IMR-90 (cell line): ENCODE data around the gene STIL. TPM values are rescaled to one million over a fixed set of nuclear protein-coding genes. Genes with fewer than 3 reads are reported as not detected.

ENCODE experiments used
- ATAC-seq: fragments of 200-7000 bp; cut with Tn5 transposase; 2 replicates; pipeline ENCODE4 v1.9.1; 2020; ENCODE audit warnings: low read depth, mild to moderate bottlenecking, moderate library complexity
- BruUV-seq: library from RNA; stranded (reverse); fragments of 400-500 nt; replicated peaks from 2 replicates; lab custom pipeline; 2021; lab: Mats Ljungman, UMichigan
- CTCF ChIA-PET: fragments of 300-600 bp; formaldehyde crosslinking; extraction: SDS; loops from one replicate; lab custom pipeline; 2021; ENCODE audit warnings: antibody characterized with exemption; lab: Yijun Ruan, JAX
- POLR2A ChIA-PET: fragments of 300-600 bp; sonication (Branson Sonifier 250); formaldehyde crosslinking; loops from one replicate; lab custom pipeline; 2022; ENCODE audit warnings: antibody characterized with exemption; ENCODE audit not compliant: unreplicated experiment; lab: Charles Lee
- DNase-seq: peaks from one replicate; pipeline ENCODE4 v3.0.0; 2013
- H2AFZ ChIP-seq: replicated peaks from 2 replicates; pipeline ENCODE3; 2013; ENCODE audit warnings: low read length, mild to moderate bottlenecking; ENCODE audit not compliant: poor library complexity
- H2AK5ac ChIP-seq: 2 replicates; pipeline ENCODE4 v1.6.1; 2013; ENCODE audit warnings: low read depth, low read length, inconsistent platforms
- H2AK9ac ChIP-seq: replicated peaks from 2 replicates; pipeline ENCODE3; 2013; ENCODE audit warnings: mild to moderate bottlenecking, low read depth, low read length, moderate library complexity; ENCODE audit not compliant: poor library complexity
- H2BK120ac ChIP-seq: 2 replicates; pipeline ENCODE4 v1.6.1; 2013; ENCODE audit warnings: low read depth, low read length, inconsistent platforms
- H2BK15ac ChIP-seq: 3 replicates; pipeline ENCODE4 v1.6.1; 2013; ENCODE audit warnings: low read depth, low read length, inconsistent platforms
- H2BK20ac ChIP-seq: 2 replicates; pipeline ENCODE4 v1.6.1; 2013; ENCODE audit warnings: low read depth, mild to moderate bottlenecking, inconsistent platforms, low read length, moderate library complexity
- H2BK5ac ChIP-seq: 2 replicates; pipeline ENCODE4 v1.6.1; 2013; ENCODE audit warnings: mild to moderate bottlenecking, low read depth, low read length, inconsistent platforms; ENCODE audit not compliant: poor library complexity, severe bottlenecking
- H3K14ac ChIP-seq: replicated peaks from 2 replicates; pipeline ENCODE4 v1.6.1; 2013; ENCODE audit warnings: low read depth, low read length, inconsistent platforms
- H3K18ac ChIP-seq: 2 replicates; pipeline ENCODE4 v1.6.1; 2013; ENCODE audit warnings: low read depth, low read length, control low read depth
- H3K23ac ChIP-seq: 2 replicates; pipeline ENCODE4 v1.6.1; 2013; ENCODE audit warnings: low read depth, low read length, inconsistent platforms
- H3K27ac ChIP-seq: 2 replicates; pipeline ENCODE4 v1.5.1; 2013; ENCODE audit warnings: mild to moderate bottlenecking, control low read depth, low read length; ENCODE audit not compliant: insufficient read depth
- H3K27me3 ChIP-seq: 2 replicates; pipeline ENCODE4 v1.6.1; 2013; ENCODE audit warnings: low read length; ENCODE audit not compliant: control insufficient read depth, insufficient read depth
- H3K36me3 ChIP-seq: 2 replicates; pipeline ENCODE4 v1.6.1; 2013; ENCODE audit warnings: low read length, mixed read lengths; ENCODE audit not compliant: control insufficient read depth, insufficient read depth
- H3K4ac ChIP-seq: 2 replicates; pipeline ENCODE4 v1.6.1; 2013; ENCODE audit warnings: low read depth, low read length, inconsistent platforms
- H3K4me1 ChIP-seq: 2 replicates; pipeline ENCODE4 v1.6.1; 2013; ENCODE audit warnings: low read length, mixed read lengths; ENCODE audit not compliant: control insufficient read depth, insufficient read depth
- H3K4me2 ChIP-seq: 2 replicates; pipeline ENCODE4 v1.6.1; 2013; ENCODE audit warnings: low read depth, mild to moderate bottlenecking, control low read depth, low read length, moderate library complexity
- H3K4me3 ChIP-seq: 2 replicates; pipeline ENCODE4 v1.5.1; 2013; ENCODE audit warnings: low read depth, mild to moderate bottlenecking, control low read depth, low read length, moderate library complexity; ENCODE audit not compliant: insufficient read depth
- H3K56ac ChIP-seq: 2 replicates; pipeline ENCODE4 v1.6.1; 2013; ENCODE audit warnings: low read length, inconsistent platforms; ENCODE audit not compliant: insufficient read depth; ENCODE audit errors: extremely low read depth
- H3K79me1 ChIP-seq, 2 experiments: 2 replicates each; pipeline ENCODE4 v1.6.1; 2013; ENCODE audit warnings: low read length in 2 of 2, inconsistent platforms in 1 of 2, low read depth in 1 of 2
- H3K9ac ChIP-seq: 2 replicates; pipeline ENCODE4 v1.6.1; 2013; ENCODE audit warnings: low read depth, low read length, control low read depth
- H3K9me1 ChIP-seq: 2 replicates; pipeline ENCODE4 v1.6.1; 2013; ENCODE audit warnings: low read length, inconsistent platforms; ENCODE audit not compliant: insufficient read depth
- H3K9me3 ChIP-seq: 2 replicates; pipeline ENCODE4 v1.6.1; 2013; ENCODE audit warnings: low read length; ENCODE audit not compliant: control insufficient read depth, insufficient read depth
- H4K20me1 ChIP-seq: 2 replicates; pipeline ENCODE4 v1.6.1; 2013; ENCODE audit warnings: low read length, inconsistent platforms; ENCODE audit not compliant: insufficient read depth
- H4K5ac ChIP-seq: 2 replicates; pipeline ENCODE4 v1.6.1; 2013; ENCODE audit warnings: mild to moderate bottlenecking, low read depth, low read length, control low read depth
- H4K8ac ChIP-seq, 2 experiments: 2 replicates each; pipeline ENCODE4 v1.6.1; 2013; ENCODE audit warnings: low read depth in 2 of 2, low read length in 2 of 2, control low read depth in 1 of 2, inconsistent platforms in 1 of 2
- H4K91ac ChIP-seq: 2 replicates; pipeline ENCODE4 v1.6.1; 2013; ENCODE audit warnings: low read depth, low read length, inconsistent platforms; ENCODE audit not compliant: insufficient read depth
- CEBPB ChIP-seq: IDR thresholded peaks from 2 replicates; pipeline ENCODE4 v1.6.1; 2012; ENCODE audit warnings: low read depth, low read length, improper control_type of control experiment
- FOS ChIP-seq: fragments of 150-350 bp; IDR thresholded peaks from 2 replicates; pipeline ENCODE4 v1.6.1; 2016; ENCODE audit warnings: low read depth, low read length
- NFE2L2 ChIP-seq: fragments of 150-350 bp; IDR thresholded peaks from 2 replicates; pipeline ENCODE4 v1.6.1; 2016; ENCODE audit warnings: low read depth, mild to moderate bottlenecking, low read length
- WGBS, 2 experiments: methylation state at CpG; one replicate each; pipeline versions ENCODE4 v1.1.5 to v1.1.7; 2013; ENCODE audit warnings: missing lambda C conversion rate in 2 of 2; ENCODE audit not compliant: insufficient read length in 1 of 2; ENCODE audit errors: extremely low coverage in 2 of 2; 5-methylcytosine and 5-hydroxymethylcytosine counted together
- dilution Hi-C: fragments of 300-500 bp; cut with HindIII; formaldehyde crosslinking; loops from one replicate; pipeline ENCODE4 v1.14.3; 2018; ENCODE audit warnings: low sequenced_read_pairs; ENCODE audit not compliant: unreplicated experiment
- in situ Hi-C: fragments of 300-500 bp; cut with MboI; formaldehyde crosslinking; loops from 3 replicates; pipeline ENCODE4 v1.14.3; 2019; ENCODE audit warnings: low sequenced_read_pairs, inconsistent platforms, mixed read lengths
- intact Hi-C: fragments of 100-400 bp; cut with micrococcal nuclease; formaldehyde crosslinking; loops from 2 replicates; pipeline ENCODE4 v1.10.0; 2022
- polyA plus RNA-seq, 3 experiments: library from polyadenylated mRNA; depleted of rRNA; stranded (reverse); fragments of >200 nt; gene quantifications; 2 replicates each; pipeline ENCODE4 v1.2.3, GENCODE V29; 2012; ENCODE audit warnings: low replicate concordance in 1 of 3
- total RNA-seq: library from RNA; depleted of rRNA; stranded (reverse); fragments of >200 nt; gene quantifications from 2 replicates; pipeline ENCODE4 v1.2.3, GENCODE V29; 2012

STIL gene
- total and polyA plus RNA-seq, 2 of the 4 experiments (the other 2 are of a cell fraction) = 6.8 to 17.2 TPM

GRCh38 chr1:47340227-47340626, 26.3 kb upstream of the STIL start:
- WGBS, 2 experiments = no CpG with 5 or more reads among the region's 4 CpGs
- no peak overlapping the region for H3K23ac ChIP-seq
- H3K4ac ChIP-seq = no peak overlapping the region
- no peak overlapping the region for H3K56ac ChIP-seq
- ChIA-PET CTCF (interaction anchor here (0.7 kb wide), 1 partner anchor 90 kb away, joined by 5 read pairs; no protein-coding TSS in a partner anchor), POLR2A (interaction anchor here (0.6 to 1.0 kb wide), 2 partner anchors 8 to 98 kb away, joined by 3 to 6 read pairs; partner anchors contain the start of gene FOXD2)
- no peak overlapping the region for H3K27ac ChIP-seq
- H2BK120ac ChIP-seq = no peak overlapping the region
- no peak overlapping the region for H4K91ac ChIP-seq
- peaks cover 6% of the 10 kb centered on the region; the same call in 1 of the 2 replicates for H3K9me1 ChIP-seq
- H2AK5ac ChIP-seq = no peak overlapping the region
- H4K5ac ChIP-seq = no peak overlapping the region
- no peak overlapping the region for H4K8ac ChIP-seq
- 0 out of 2 replicates have a peak, but pooled peaks cover 2% of the 10 kb centered on the region for H3K4me1 ChIP-seq
- no peak for TF ChIP-seq NFE2L2
- TF ChIP-seq FOS = 0 out of 2 replicates have a peak, but pooled peaks have one; percentile 3
- TF ChIP-seq CEBPB = peak; percentile 94
- H2BK15ac ChIP-seq = no peak overlapping the region
- ATAC-seq (peak; percentile 74), DNase-seq (peak; percentile 80)
- intact Hi-C loops = no loop called here
- H3K4me3 ChIP-seq = no peak overlapping the region
- H2AK9ac ChIP-seq = no peak overlapping the region
- BruUV-seq = no TSS peak
- peaks cover 2% of the 10 kb centered on the region for H3K36me3 ChIP-seq
- peaks cover 6 to 38% of the 10 kb centered on the region in 2 experiments for H3K79me1 ChIP-seq
- no peak overlapping the region for H2AFZ ChIP-seq
- H2BK20ac ChIP-seq = no peak overlapping the region
- no peaks in the 10 kb centered on the region for H3K27me3 ChIP-seq
- no peak overlapping the region for H3K18ac ChIP-seq
- in situ Hi-C loops = no loop called here
- no peak overlapping the region for H3K9ac ChIP-seq
- dilution Hi-C loops = no loop called here
- H2BK5ac ChIP-seq = no peak overlapping the region
- no peaks in the 10 kb centered on the region for H3K9me3 ChIP-seq
- H3K4me2 ChIP-seq = no peak overlapping the region
- peaks cover 18% of the 10 kb centered on the region for H4K20me1 ChIP-seq
- no peak overlapping the region for H3K14ac ChIP-seq
